SK-N-MC (cell line): ENCODE measurements around the gene CEP55.

Source experiments
- DNase-seq: peaks from one replicate; pipeline ENCODE4 v3.0.0-alpha.2; 2011; ENCODE audit warnings: low read depth, low spot score
- H3K27ac ChIP-seq: fragments of 200-600 bp; sonication (generic); 2 replicates; pipeline ENCODE4 v1.5.1; 2016; ENCODE audit warnings: mixed run types
- H3K36me3 ChIP-seq: fragments of 200-600 bp; sonication (generic); 2 replicates; pipeline ENCODE4 v1.6.1; 2017; ENCODE audit warnings: antibody characterized with exemption, low read length, mixed read lengths; ENCODE audit not compliant: insufficient read depth
- H3K4me3 ChIP-seq: fragments of 200-600 bp; sonication (generic); 2 replicates; pipeline ENCODE4 v1.5.1; 2016
- H3K9ac ChIP-seq: fragments of 200-600 bp; sonication (generic); 2 replicates; pipeline ENCODE4 v1.8.0; 2017; ENCODE audit warnings: mixed run types, mixed read lengths; ENCODE audit not compliant: insufficient read length
- H3K9me3 ChIP-seq: fragments of 200-600 bp; sonication (generic); 2 replicates; pipeline ENCODE4 v1.6.1; 2017; ENCODE audit warnings: low read depth, mild to moderate bottlenecking, antibody characterized with exemption, low read length, moderate library complexity, mixed read lengths
- EZH2 ChIP-seq: fragments of 200-600 bp; sonication (generic); IDR thresholded peaks from one replicate; pipeline ENCODE4 v1.6.1; 2017; ENCODE audit warnings: antibody characterized with exemption
- FOXP2 ChIP-seq: optimal IDR thresholded peaks from 2 replicates; pipeline ENCODE3; 2011; ENCODE audit warnings: mild to moderate bottlenecking, moderate library complexity; ENCODE audit not compliant: insufficient read depth; ENCODE audit errors: extremely low read length, control extremely low read depth
- POLR2AphosphoS5 ChIP-seq: IDR thresholded peaks from 2 replicates; pipeline ENCODE4 v1.6.1; 2012; ENCODE audit warnings: mild to moderate bottlenecking, low read depth, low read length, borderline replicate concordance

CEP55 gene

GRCh38 chr10:93547522-93547921 is 51.1 kb downstream of the CEP55 start:
- H3K9me3 ChIP-seq: no peaks in the 10 kb centered on the region
- no peak overlapping the region for H3K9ac ChIP-seq
- no peak for TF ChIP-seq POLR2AphosphoS5
- TF ChIP-seq FOXP2: no peak
- TF ChIP-seq EZH2: no peak
- no peak overlapping the region for H3K4me3 ChIP-seq
- no peak for DNase-seq
- no peak overlapping the region for H3K27ac ChIP-seq
- no peaks in the 10 kb centered on the region for H3K36me3 ChIP-seq

- Histone ChIP-seq H3K36me3 (no peaks in the 10 kb centered on the region), H3K27ac (no peak overlapping the region), H3K4me3 (no peak overlapping the region), H3K9ac (no peak overlapping the region), H3K9me3 (no peaks in the 10 kb centered on the region)
- TF ChIP-seq FOXP2 (no peak), EZH2 (no peak), POLR2AphosphoS5 (no peak)
- no peak for DNase-seq
Measured at GRCh38 chr10:93548376-93549071, 52.1 kb downstream of the CEP55 start.

GRCh38 chr10:93550606-93551005 is 54.2 kb downstream of the CEP55 start:
- Histone ChIP-seq H3K4me3 (no peak overlapping the region), H3K36me3 (no peaks in the 10 kb centered on the region), H3K9ac (no peak overlapping the region), H3K9me3 (no peaks in the 10 kb centered on the region), H3K27ac (no peak overlapping the region)
- TF ChIP-seq EZH2: no peak
- TF ChIP-seq POLR2AphosphoS5: no peak
- no peak for TF ChIP-seq FOXP2
- DNase-seq: no peak

GRCh38 chr10:93552780-93553179 is 56.4 kb downstream of the CEP55 start:
- Histone ChIP-seq H3K36me3 (no peaks in the 10 kb centered on the region), H3K27ac (no peak overlapping the region), H3K9me3 (no peaks in the 10 kb centered on the region), H3K9ac (no peak overlapping the region), H3K4me3 (no peak overlapping the region)
- TF ChIP-seq EZH2: no peak
- TF ChIP-seq POLR2AphosphoS5: no peak
- no peak for TF ChIP-seq FOXP2
- no peak for DNase-seq

GRCh38 chr10:93553482-93554315 is 57.3 kb downstream of the CEP55 start:
- no peak overlapping the region for H3K4me3 ChIP-seq
- TF ChIP-seq POLR2AphosphoS5 (no peak), FOXP2 (no peak), EZH2 (no peak)
- no peaks in the 10 kb centered on the region for H3K36me3 ChIP-seq
- H3K27ac ChIP-seq: no peak overlapping the region
- no peak overlapping the region for H3K9ac ChIP-seq
- no peak for DNase-seq
- H3K9me3 ChIP-seq: no peaks in the 10 kb centered on the region

- no peaks in the 10 kb centered on the region for H3K9me3 ChIP-seq
- H3K4me3 ChIP-seq: no peak overlapping the region
- no peaks in the 10 kb centered on the region for H3K36me3 ChIP-seq
- no peak for DNase-seq
- H3K27ac ChIP-seq: no peak overlapping the region
- no peak for TF ChIP-seq FOXP2
- TF ChIP-seq EZH2: no peak
- TF ChIP-seq POLR2AphosphoS5: no peak
- no peak overlapping the region for H3K9ac ChIP-seq
Measured at GRCh38 chr10:93554316-93554663, 57.9 kb downstream of the CEP55 start.

- H3K27ac ChIP-seq: no peak overlapping the region
- no peak overlapping the region for H3K4me3 ChIP-seq
- no peaks in the 10 kb centered on the region for H3K36me3 ChIP-seq
- TF ChIP-seq FOXP2 (no peak), EZH2 (no peak), POLR2AphosphoS5 (no peak)
- no peak for DNase-seq
- H3K9ac ChIP-seq: no peak overlapping the region
- H3K9me3 ChIP-seq: no peaks in the 10 kb centered on the region
Measured at GRCh38 chr10:93554760-93555432, 58.5 kb downstream of the CEP55 start.

- no peak for DNase-seq
- Histone ChIP-seq H3K4me3 (no peak overlapping the region), H3K27ac (no peak overlapping the region)
Measured at GRCh38 chr10:93559490-93559889, 63.1 kb downstream of the CEP55 start.

More at GRCh38 chr10:93559490-93559889, 63.1 kb downstream of the CEP55 start:
- Histone ChIP-seq H3K9me3 (no peaks in the 10 kb centered on the region), H3K36me3 (no peaks in the 10 kb centered on the region), H3K9ac (no peak overlapping the region)
- TF ChIP-seq FOXP2 (no peak), EZH2 (no peak), POLR2AphosphoS5 (no peak)
